Measurements from ENCODE around the gene SCRN2.

The SCRN2 gene

DNA sequence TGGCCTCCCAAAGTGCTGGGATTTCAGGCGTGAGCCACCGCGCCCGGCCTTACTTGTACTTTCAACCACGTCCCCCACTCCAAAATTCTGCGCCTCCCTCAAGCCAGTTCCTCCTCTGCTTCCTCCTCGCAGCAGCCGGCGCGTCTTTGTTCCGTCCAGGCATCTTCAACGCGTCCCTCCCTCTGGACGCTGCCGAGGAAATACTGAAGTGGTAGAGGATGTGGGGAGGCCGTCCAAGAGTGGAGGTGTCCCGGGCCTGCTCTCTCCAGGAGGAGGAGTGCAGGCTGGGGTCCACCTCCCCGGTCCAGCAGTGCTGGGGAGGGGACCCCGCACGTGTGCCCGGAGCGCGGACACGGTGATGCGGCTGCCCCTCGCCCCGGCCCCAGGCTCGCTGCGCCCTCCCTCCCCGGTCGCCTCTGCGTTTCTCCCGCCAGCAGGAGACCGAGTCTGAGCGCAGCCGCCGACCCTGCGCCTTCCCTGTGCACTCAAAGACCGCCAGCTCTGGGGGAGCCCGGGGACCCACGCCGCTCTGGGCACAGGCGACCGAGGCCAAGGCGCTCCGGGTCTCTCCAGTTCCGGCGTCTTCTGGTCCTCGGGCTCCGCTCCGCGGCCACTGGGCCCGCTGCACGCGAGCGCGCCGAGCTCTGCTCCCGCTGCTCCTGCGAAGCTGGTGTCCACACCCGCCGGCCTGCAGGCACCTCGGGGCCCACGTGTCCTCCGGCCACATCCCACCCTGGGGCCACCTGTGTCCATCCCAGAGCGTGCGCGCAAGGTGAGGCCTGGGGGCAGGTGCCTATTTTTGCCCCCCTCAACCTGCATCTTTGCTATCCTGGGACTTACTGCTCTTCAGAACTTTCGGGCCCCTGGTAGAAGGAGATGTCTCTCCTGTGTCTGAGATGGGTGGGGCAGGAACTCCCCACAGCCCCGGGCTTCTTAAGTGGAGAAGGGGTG is 51.2 kb downstream of the SCRN2 start:
- H3K27ac ChIP-seq: peak overlapping the region; percentile 67

More for the DNA sequence above, 51.2 kb downstream of the SCRN2 start:
- peak; percentile 85 for TF ChIP-seq CTCF (conservative IDR thresholded peaks at IDR 0.05)
